MCF 10A (cell line): ENCODE results near the gene CYSTM1. TPM values are rescaled to one million over a fixed set of nuclear protein-coding genes. Genes with fewer than 3 reads are reported as not detected.
A peak's percentile ranks its signal among the peaks of the same experiment; 100 is the strongest.

Source experiments
- BruUV-seq: library from RNA; stranded (reverse); fragments of 400-500 nt; replicated peaks from 2 replicates; lab custom pipeline; 2021; lab: Mats Ljungman, UMichigan
- CTCF ChIA-PET: fragments of 300-600 bp; sonication (Branson Sonifier 250); formaldehyde crosslinking; extraction: SDS; loops from one replicate; lab custom pipeline; 2021; ENCODE audit warnings: antibody characterized with exemption, inconsistent platforms; lab: Yijun Ruan, JAX
- POLR2A ChIA-PET: fragments of 300-600, 350-650 bp; sonication (Branson Sonifier 250); formaldehyde crosslinking; extraction: SDS; loops from one replicate; lab custom pipeline; 2020; ENCODE audit warnings: antibody characterized with exemption, inconsistent platforms; lab: Yijun Ruan, JAX
- DNase-seq: peaks from one replicate; pipeline ENCODE4 v3.0.0-alpha.2; 2018; ENCODE audit not compliant: unreplicated experiment
- H3K27ac Mint-ChIP-seq: one replicate; pipeline ENCODE4 v1.8.0; 2022; ENCODE audit warnings: mild to moderate bottlenecking, low read depth, mixed read lengths; ENCODE audit not compliant: unreplicated experiment
- H3K27me3 Mint-ChIP-seq: one replicate; pipeline ENCODE4 v1.8.0; 2022; ENCODE audit warnings: mixed read lengths; ENCODE audit not compliant: insufficient read depth, unreplicated experiment
- H3K36me3 Mint-ChIP-seq: one replicate; pipeline ENCODE4 v1.8.0; 2022; ENCODE audit warnings: mild to moderate bottlenecking, moderate library complexity, mixed read lengths; ENCODE audit not compliant: insufficient read depth, unreplicated experiment
- H3K4me1 Mint-ChIP-seq: one replicate; pipeline ENCODE4 v1.8.0; 2022; ENCODE audit warnings: mixed read lengths; ENCODE audit not compliant: insufficient read depth, unreplicated experiment
- H3K4me3 Mint-ChIP-seq: one replicate; pipeline ENCODE4 v1.8.0; 2022; ENCODE audit warnings: mild to moderate bottlenecking, moderate library complexity, mixed read lengths; ENCODE audit not compliant: unreplicated experiment
- H3K9me3 Mint-ChIP-seq: one replicate; pipeline ENCODE4 v1.8.0; 2022; ENCODE audit warnings: mixed read lengths; ENCODE audit not compliant: unreplicated experiment
- intact Hi-C: fragments of 100-400 bp; cut with micrococcal nuclease; formaldehyde crosslinking; loops from 2 replicates; pipeline ENCODE4 v1.14.1; 2022
- total RNA-seq: library from RNA; stranded (reverse); gene quantifications from 2 replicates; pipeline ENCODE4 v1.2.3, GENCODE V29; 2022
- TF ChIP-seq, protein P1 (sequence below): fragments of 200-600 bp; IDR thresholded peaks from one replicate; pipeline ENCODE4 v1.8.0; 2022; ENCODE audit warnings: antibody characterized with exemption, mild to moderate bottlenecking; ENCODE audit not compliant: unreplicated experiment

The CYSTM1 gene
- total RNA-seq, 1 experiment from 2014 or later: 59.4 TPM

GRCh38 chr5:140208065-140208464, 33.1 kb downstream of the CYSTM1 start:
- TF ChIP-seq, protein P1, sequence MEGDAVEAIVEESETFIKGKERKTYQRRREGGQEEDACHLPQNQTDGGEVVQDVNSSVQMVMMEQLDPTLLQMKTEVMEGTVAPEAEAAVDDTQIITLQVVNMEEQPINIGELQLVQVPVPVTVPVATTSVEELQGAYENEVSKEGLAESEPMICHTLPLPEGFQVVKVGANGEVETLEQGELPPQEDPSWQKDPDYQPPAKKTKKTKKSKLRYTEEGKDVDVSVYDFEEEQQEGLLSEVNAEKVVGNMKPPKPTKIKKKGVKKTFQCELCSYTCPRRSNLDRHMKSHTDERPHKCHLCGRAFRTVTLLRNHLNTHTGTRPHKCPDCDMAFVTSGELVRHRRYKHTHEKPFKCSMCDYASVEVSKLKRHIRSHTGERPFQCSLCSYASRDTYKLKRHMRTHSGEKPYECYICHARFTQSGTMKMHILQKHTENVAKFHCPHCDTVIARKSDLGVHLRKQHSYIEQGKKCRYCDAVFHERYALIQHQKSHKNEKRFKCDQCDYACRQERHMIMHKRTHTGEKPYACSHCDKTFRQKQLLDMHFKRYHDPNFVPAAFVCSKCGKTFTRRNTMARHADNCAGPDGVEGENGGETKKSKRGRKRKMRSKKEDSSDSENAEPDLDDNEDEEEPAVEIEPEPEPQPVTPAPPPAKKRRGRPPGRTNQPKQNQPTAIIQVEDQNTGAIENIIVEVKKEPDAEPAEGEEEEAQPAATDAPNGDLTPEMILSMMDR: no peak
- H3K4me3 Mint-ChIP-seq: no peak overlapping the region
- intact Hi-C loops: no loop called here
- ChIA-PET POLR2A (no interaction called here), CTCF (interaction anchor here (2.7 kb wide), 1 partner anchor 144 kb away, joined by 7 read pairs; no protein-coding TSS in a partner anchor)
- no peaks in the 10 kb centered on the region for H3K27me3 Mint-ChIP-seq
- H3K9me3 Mint-ChIP-seq: no peaks in the 10 kb centered on the region
- BruUV-seq: no TSS peak
- no peak overlapping the region for H3K27ac Mint-ChIP-seq
- DNase-seq: no peak
- no peaks in the 10 kb centered on the region for H3K4me1 Mint-ChIP-seq
- H3K36me3 Mint-ChIP-seq: no peaks in the 10 kb centered on the region

DNA sequence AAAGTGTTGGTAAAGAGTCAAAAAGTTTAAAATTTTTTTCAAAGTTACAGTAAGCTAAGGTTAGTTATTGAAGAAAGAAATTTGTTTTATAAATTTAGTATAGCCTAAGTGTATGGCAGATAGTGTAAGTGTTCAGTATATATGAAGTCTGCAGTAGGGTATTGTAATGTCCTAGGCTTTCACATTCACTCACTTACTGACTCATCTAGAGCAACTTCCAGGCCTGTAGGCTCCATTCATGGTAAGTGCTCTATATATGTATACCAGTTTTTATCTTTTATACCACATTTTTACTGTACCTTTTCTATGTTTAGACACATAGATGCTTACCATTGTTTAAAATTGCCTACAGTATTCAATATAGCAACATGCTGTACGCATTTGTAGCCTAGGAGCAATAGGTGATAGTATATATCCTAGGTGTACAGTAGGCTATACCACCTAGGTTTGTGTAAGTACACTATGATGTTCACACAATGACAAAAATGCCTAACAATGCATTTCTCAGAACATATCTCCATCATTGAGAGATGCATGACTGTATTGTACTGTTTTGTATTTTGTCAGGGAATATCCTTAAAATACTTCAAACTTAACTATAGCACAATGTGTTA, 38.5 kb downstream of the CYSTM1 start:
- Mint-ChIP-seq H3K9me3 (no peaks in the 10 kb centered on the region), H3K27ac (no peak overlapping the region), H3K4me1 (peaks cover 15% of the 10 kb centered on the region), H3K4me3 (no peak overlapping the region), H3K36me3 (no peaks in the 10 kb centered on the region), H3K27me3 (no peaks in the 10 kb centered on the region)
- CTCF ChIA-PET: interaction anchor here (1.1 kb wide), 1 partner anchor 67 kb away, joined by 3 read pairs; no protein-coding TSS in a partner anchor
- intact Hi-C loops: no loop called here
- POLR2A ChIA-PET: interaction anchor here (0.6 to 1.6 kb wide), 8 partner anchors 8 to 191 kb away, joined by 3 to 5 read pairs (median 3); no protein-coding TSS in a partner anchor
- no peak for DNase-seq
- TF ChIP-seq, protein P1: no peak
- BruUV-seq: no TSS peak

DNA sequence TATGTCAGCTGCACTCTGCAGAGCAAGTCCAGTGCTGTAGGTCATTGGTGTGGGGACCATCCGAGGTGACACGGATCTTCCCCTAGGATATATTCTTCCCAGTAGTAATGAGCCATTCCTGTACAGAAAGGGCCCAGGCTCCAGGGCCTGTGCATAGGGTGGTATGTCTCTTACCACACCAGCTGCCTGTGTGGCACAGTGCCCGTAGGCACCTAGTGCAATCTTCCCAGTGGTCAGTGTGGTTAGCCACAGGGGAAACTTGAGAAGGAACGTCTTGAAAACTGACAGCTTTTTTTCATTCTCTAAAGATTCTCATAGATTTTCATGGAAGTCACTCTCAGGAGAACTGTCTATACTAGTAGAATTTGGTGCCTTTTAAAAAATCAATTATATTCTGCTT, 39.8 kb downstream of the CYSTM1 start:
- Mint-ChIP-seq H3K36me3 (no peaks in the 10 kb centered on the region), H3K4me1 (peaks cover 17% of the 10 kb centered on the region), H3K27ac (no peak overlapping the region), H3K27me3 (no peaks in the 10 kb centered on the region), H3K9me3 (no peaks in the 10 kb centered on the region), H3K4me3 (no peak overlapping the region)
- ChIA-PET CTCF (interaction anchor here (0.5 to 3.4 kb wide), 6 partner anchors 9 to 351 kb away, joined by 3 to 19 read pairs (median 4); no protein-coding TSS in a partner anchor), POLR2A (interaction anchor here (0.6 to 3.4 kb wide), 6 partner anchors 9 to 187 kb away, joined by 3 to 23 read pairs (median 4); no protein-coding TSS in a partner anchor)
- TF ChIP-seq, protein P1: no peak
- DNase-seq: peak; percentile 89
- intact Hi-C loops: no loop called here
- BruUV-seq: no TSS peak

DNA sequence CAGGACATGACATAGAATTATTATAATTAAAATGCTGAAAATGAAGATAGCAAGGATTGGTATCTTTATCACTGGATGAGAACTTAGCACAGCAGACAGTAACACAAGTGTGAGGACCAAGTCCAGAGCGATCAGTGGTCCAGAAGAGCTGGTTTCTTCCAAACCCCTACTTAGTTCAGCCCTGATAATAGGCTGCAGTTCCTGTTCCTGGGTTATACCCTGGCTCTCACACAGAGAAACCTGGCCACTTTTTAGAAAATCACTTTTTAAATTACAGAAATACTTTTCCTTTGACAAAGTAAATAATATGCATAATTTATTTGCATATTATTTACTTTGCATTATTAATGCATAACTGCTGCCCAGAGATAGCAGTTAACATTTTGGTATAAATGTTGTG, 40.3 kb downstream of the CYSTM1 start:
- no peak overlapping the region for H3K4me3 Mint-ChIP-seq
- ChIA-PET CTCF (interaction anchor here (0.6 to 3.4 kb wide), 9 partner anchors 10 to 589 kb away, joined by 3 to 19 read pairs (median 6); no protein-coding TSS in a partner anchor), POLR2A (interaction anchor here (1.1 to 3.4 kb wide), 7 partner anchors 9 to 131 kb away, joined by 3 to 23 read pairs (median 4); partner anchors contain the start of gene HBEGF)
- H3K9me3 Mint-ChIP-seq: no peaks in the 10 kb centered on the region
- no peaks in the 10 kb centered on the region for H3K27me3 Mint-ChIP-seq
- H3K27ac Mint-ChIP-seq: no peak overlapping the region
- BruUV-seq: no TSS peak
- peaks cover 21% of the 10 kb centered on the region for H3K4me1 Mint-ChIP-seq
- H3K36me3 Mint-ChIP-seq: no peaks in the 10 kb centered on the region
- TF ChIP-seq, protein P1: no peak
- DNase-seq: no peak
- intact Hi-C loops: no loop called here
